Neural crest cell (in vitro differentiated cells): ENCODE results near the gene VPS8. TPM values are rescaled to one million over a fixed set of nuclear protein-coding genes. Genes with fewer than 3 reads are reported as not detected.

Experiments
- DNase-seq: peaks from one replicate; pipeline ENCODE4 v3.0.0; 2021; ENCODE audit warnings: low read depth, mixed read lengths, low spot score
- H3K27ac Mint-ChIP-seq: one replicate; pipeline ENCODE4 v1.8.0; 2021; ENCODE audit warnings: mild to moderate bottlenecking, mixed read lengths; ENCODE audit not compliant: unreplicated experiment
- H3K27me3 Mint-ChIP-seq: 2 replicates; pipeline ENCODE4 v1.8.0; 2021; ENCODE audit warnings: low read depth, mild to moderate bottlenecking, mixed read lengths
- H3K36me3 Mint-ChIP-seq: 2 replicates; pipeline ENCODE4 v1.8.0; 2021; ENCODE audit warnings: low read depth, mild to moderate bottlenecking, mixed read lengths
- H3K4me1 Mint-ChIP-seq: 2 replicates; pipeline ENCODE4 v1.8.0; 2021; ENCODE audit warnings: mixed read lengths
- H3K4me3 Mint-ChIP-seq: one replicate; pipeline ENCODE4 v1.8.0; 2021; ENCODE audit warnings: mild to moderate bottlenecking, mixed read lengths
- H3K9me3 Mint-ChIP-seq: 2 replicates; pipeline ENCODE4 v1.8.0; 2021; ENCODE audit warnings: mixed read lengths
- total RNA-seq: library from RNA; stranded (reverse); gene quantifications from 2 replicates; pipeline ENCODE4 v1.2.1, GENCODE V29; 2021
- TF ChIP-seq, protein P1 (sequence below): fragments of 200-600 bp; sonication (generic); conservative IDR thresholded peaks from 2 replicates; pipeline ENCODE4 v1.5.0; 2021; ENCODE audit warnings: antibody characterized with exemption, mild to moderate bottlenecking

VPS8 gene
- total RNA-seq, 1 donor from 2014 or later: 55.7 TPM

- Mint-ChIP-seq H3K9me3 (no peaks in the 10 kb centered on the region), H3K4me1 (peaks cover 6% of the 10 kb centered on the region), H3K4me3 (no peak overlapping the region), H3K27ac (no peak overlapping the region), H3K36me3 (no peaks in the 10 kb centered on the region), H3K27me3 (peaks cover 15% of the 10 kb centered on the region)
- DNase-seq: no peak
- TF ChIP-seq, protein P1, sequence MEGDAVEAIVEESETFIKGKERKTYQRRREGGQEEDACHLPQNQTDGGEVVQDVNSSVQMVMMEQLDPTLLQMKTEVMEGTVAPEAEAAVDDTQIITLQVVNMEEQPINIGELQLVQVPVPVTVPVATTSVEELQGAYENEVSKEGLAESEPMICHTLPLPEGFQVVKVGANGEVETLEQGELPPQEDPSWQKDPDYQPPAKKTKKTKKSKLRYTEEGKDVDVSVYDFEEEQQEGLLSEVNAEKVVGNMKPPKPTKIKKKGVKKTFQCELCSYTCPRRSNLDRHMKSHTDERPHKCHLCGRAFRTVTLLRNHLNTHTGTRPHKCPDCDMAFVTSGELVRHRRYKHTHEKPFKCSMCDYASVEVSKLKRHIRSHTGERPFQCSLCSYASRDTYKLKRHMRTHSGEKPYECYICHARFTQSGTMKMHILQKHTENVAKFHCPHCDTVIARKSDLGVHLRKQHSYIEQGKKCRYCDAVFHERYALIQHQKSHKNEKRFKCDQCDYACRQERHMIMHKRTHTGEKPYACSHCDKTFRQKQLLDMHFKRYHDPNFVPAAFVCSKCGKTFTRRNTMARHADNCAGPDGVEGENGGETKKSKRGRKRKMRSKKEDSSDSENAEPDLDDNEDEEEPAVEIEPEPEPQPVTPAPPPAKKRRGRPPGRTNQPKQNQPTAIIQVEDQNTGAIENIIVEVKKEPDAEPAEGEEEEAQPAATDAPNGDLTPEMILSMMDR: no peak
Observed at GRCh38 chr3:184801241-184801785, 10.7 kb upstream of the VPS8 start.

DNA sequence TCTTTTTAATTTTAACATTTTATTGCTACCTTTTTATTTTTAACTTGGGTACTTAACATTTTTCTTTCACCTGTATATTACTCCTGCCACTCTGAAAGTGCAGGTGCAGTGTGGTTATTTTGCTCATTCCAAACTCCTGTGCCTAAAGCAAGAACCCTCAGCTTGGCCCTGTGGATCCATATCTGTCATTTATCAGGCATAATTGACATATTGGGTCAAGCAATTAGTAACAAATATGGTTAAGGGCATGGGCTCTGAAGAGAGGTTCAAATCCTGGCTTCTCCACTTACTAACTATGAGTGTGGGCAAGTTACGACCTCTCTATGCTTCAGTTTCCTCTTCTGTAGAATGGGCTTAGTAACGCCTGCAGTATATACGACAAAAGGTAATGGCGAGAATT is 9.8 kb upstream of the VPS8 start:
- Mint-ChIP-seq H3K36me3 (no peaks in the 10 kb centered on the region), H3K4me3 (no peak overlapping the region), H3K27me3 (peaks cover 15% of the 10 kb centered on the region), H3K27ac (no peak overlapping the region), H3K9me3 (no peaks in the 10 kb centered on the region), H3K4me1 (peaks cover 4% of the 10 kb centered on the region)
- TF ChIP-seq, protein P1: no peak
- DNase-seq: no peak

- Mint-ChIP-seq H3K27me3 (peaks cover 12% of the 10 kb centered on the region), H3K4me3 (no peak overlapping the region), H3K9me3 (no peaks in the 10 kb centered on the region), H3K4me1 (peaks cover 17% of the 10 kb centered on the region), H3K36me3 (no peaks in the 10 kb centered on the region), H3K27ac (no peak overlapping the region)
- no peak for DNase-seq
- TF ChIP-seq, protein P1: no peak
Observed at GRCh38 chr3:184804801-184805200, 7.2 kb upstream of the VPS8 start.

DNA sequence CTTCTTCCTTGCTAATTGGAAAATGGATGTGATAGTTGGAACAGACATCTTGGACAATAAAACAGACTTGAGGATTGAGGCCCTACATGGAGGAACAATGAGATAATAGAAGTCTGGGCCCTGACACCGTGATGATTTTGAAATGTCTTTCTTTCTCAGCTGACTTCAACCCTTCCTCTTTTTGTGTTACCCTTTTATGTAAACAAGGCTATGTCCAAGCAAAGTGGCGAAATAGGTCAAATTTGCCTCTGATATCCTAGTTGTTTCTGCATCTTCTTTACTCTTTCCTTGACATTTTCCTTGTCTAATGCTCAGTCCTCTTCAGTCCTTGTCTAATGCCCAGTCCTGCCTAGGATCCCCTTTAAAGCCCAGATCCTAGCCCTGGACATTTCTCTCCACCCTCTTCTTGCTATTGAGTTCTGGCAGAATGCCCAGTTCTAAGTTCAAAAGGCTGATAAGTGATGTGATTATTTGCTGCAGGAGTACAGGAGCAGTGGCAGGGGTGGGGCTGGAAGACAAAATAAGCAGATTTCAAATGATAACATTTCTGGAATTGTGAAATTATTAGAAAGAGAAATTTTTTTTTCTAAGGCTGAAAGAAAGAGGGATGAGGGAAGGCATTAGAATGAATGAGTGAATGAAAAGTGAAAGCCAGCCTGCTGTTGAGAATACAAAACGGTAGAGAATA is 6.5 kb upstream of the VPS8 start:
- H3K4me1 Mint-ChIP-seq: peaks cover 17% of the 10 kb centered on the region
- TF ChIP-seq, protein P1: no peak
- H3K36me3 Mint-ChIP-seq: no peaks in the 10 kb centered on the region
- H3K27ac Mint-ChIP-seq: no peak overlapping the region
- DNase-seq: no peak
- peaks cover 9% of the 10 kb centered on the region for H3K27me3 Mint-ChIP-seq
- no peaks in the 10 kb centered on the region for H3K9me3 Mint-ChIP-seq
- no peak overlapping the region for H3K4me3 Mint-ChIP-seq

GRCh38 chr3:184806567-184807271 is 5.2 kb upstream of the VPS8 start:
- peaks cover 18% of the 10 kb centered on the region for H3K4me1 Mint-ChIP-seq
- TF ChIP-seq, protein P1: no peak
- DNase-seq: no peak
- no peak overlapping the region for H3K27ac Mint-ChIP-seq
- H3K4me3 Mint-ChIP-seq: no peak overlapping the region
- no peaks in the 10 kb centered on the region for H3K9me3 Mint-ChIP-seq
- H3K36me3 Mint-ChIP-seq: no peaks in the 10 kb centered on the region
- H3K27me3 Mint-ChIP-seq: no peaks in the 10 kb centered on the region
